GM18498 (cell line): Measurements from ENCODE around the gene GOLGA6L9.
"Not testable (repeated sequence)": the region's sequence is repeated elsewhere in the genome, so short reads cannot be mapped to it uniquely, and the experiment has no call there.

ENCODE experiments used
- ATAC-seq: cut with Tn5 transposase; IDR thresholded peaks from one replicate; pipeline ENCODE4 v1.9.1; 2021; ENCODE audit warnings: mild to moderate bottlenecking, moderate library complexity; ENCODE audit not compliant: unreplicated experiment

GOLGA6L9 gene

GRCh38 chr15:82465629-82466028, 36.0 kb downstream of the GOLGA6L9 start:
- ATAC-seq, result not testable (repeated sequence)

DNA sequence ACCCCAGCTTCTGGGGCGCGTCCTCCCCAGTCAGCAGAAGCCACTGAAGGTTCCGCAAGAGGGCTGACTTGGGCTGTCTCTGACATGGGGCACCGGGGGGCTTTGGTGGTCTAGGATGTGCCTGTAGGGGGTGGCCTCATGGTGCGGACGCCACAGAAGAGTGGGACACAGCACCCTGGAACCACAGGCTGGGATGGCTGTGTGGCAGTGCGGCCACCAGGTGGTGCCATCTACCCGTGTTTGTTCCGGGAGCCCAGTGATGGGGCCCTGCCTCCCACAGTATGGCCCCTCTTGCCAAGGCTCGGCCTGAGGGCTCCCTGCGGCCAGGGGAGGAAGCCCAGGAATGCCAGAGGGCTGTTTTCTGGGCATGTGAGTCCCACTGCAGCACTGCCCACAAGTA, 38.6 kb downstream of the GOLGA6L9 start:
- peak; percentile 99 for ATAC-seq

- ATAC-seq, result not testable (repeated sequence)
These were observed 39.8 kb downstream of the GOLGA6L9 start for GRCh38 chr15:82469381-82469780.

DNA sequence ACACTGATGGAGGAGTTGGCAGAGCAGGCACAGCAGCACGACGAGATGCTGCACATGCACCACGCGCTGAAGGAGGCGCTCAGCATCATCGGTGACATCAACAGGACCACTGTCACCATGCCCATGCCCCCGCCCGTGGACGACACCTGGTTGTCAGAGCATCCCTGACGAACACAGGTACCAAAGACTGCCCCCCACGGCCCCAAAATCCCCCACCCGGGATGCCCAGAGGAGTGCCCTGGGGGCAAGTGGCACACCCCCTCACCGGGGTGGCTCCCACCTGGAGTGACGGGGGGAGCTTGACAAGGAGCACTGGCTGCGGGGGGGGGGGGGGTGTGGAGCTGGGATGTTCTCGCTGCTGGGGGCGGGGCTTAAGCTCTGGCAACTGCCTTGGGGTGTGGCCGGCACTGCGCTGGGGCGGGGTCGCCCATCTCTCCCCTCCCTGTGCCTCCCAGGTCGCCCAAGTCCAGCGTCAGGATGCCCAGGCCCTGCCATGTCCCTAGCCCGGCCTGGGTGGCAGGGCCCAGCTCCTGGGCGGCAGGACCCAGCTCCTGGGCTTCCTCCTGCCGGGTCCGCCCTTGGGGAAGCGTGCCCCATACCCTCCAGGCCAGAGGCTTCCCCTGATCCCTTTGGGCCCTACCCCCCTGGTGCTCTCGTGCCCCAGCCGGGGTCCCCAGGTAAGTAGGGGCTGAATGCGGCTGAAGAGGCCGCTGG, 42.8 kb downstream of the GOLGA6L9 start:
- not testable (repeated sequence) for ATAC-seq

DNA sequence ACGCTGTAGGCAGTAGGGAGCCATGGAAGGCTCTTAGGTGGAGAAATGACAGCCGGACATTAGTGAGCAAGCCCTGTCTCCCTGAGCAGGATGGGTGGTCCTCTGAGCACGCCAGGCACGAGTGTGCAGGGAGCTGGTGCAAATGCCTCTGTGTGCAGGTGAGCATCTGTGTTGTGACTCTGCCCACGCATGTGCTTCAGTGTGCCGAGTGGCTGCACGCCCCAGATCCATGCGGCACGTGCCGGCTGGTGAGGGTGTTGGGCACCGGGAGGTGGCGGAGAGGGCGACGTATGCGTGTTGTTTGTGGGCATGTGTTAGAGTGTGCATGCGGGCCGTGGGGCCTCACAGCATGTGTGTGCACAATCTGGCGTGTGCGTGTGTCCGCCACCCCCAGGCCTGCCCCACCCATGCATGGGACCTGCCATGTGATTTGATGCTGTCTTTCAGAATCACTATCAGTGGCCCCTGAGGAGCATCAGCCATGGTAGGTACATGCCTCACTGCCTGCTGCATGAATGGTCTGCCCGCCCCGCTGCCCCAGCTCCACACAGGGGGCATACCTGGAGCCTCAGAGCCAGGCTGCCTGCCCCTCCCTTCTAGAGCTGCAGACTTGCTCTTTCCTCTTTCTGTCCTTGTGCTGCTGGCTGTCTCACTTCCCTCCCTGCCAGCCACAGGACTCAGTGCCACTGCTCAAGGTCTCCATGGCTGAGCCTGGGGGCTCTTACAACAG, 45.1 kb downstream of the GOLGA6L9 start:
- ATAC-seq, result not testable (repeated sequence)

GRCh38 chr15:82475345-82475967, 45.8 kb downstream of the GOLGA6L9 start:
- not testable (repeated sequence) for ATAC-seq

- ATAC-seq, result not testable (repeated sequence)
These were observed 47.2 kb downstream of the GOLGA6L9 start for GRCh38 chr15:82476697-82477342.

DNA sequence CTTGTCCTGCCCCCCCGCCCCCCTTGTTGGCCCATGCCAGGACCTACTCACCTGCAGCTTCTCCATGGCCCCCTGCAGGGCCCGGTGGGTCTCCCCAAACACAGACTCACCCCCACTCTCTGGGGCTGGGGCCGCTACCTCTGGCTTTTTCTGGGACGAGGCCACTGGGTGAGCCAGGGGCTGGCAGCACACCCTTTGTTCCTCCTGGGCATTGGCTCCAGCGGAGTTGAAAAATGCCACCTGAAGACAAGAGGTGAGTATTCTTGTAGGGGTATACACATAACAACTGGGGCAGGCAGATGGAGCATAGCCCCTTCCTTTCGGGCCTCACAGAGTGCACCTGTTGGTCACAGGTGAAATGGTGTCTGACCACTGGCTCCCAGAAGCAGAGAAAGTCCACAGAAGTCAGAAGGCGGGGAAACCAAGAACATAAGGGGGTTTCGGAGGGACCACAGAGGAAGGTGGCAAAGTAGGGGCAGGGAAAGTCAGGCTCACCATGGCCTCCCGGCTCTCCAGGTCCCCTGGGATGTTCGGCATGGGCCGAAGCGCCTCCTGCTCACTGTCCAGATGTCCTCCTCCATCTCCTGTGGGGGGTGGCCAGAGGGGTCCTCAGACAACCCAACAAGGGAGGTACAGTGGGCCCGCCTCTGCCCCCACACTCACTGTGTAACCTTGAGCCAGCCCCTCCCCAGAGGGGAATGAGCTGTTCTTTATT, 47.9 kb downstream of the GOLGA6L9 start:
- not testable (repeated sequence) for ATAC-seq
